ENCODE results near the gene COX6B2. TPM values are rescaled to one million over a fixed set of nuclear protein-coding genes. Genes with fewer than 3 reads are reported as not detected.

COX6B2 gene
- total RNA-seq, 2 experiments from 2014 or later: not detected

GRCh38 chr19:55311797-55312196 is 42.7 kb downstream of the COX6B2 start:
- Histone ChIP-seq H2AFZ (ENCODE audit: low read length) (no peak overlapping the region), H3K36me3 (ENCODE audit: insufficient read depth, low read length) (peaks cover 13% of the 10 kb centered on the region), H4K20me1 (ENCODE audit: insufficient read depth, low read length) (no peaks in the 10 kb centered on the region), H3K9me3 (ENCODE audit: low read length) (no peaks in the 10 kb centered on the region), H3K27ac (ENCODE audit: low read depth, low read length, poor library complexity, severe bottlenecking) (no peak overlapping the region), H3K4me3 (ENCODE audit: low read depth, low read length, poor library complexity, severe bottlenecking) (no peak overlapping the region), H3K4me2 (ENCODE audit: low read length) (no peak overlapping the region), H3K79me2 (ENCODE audit: insufficient read depth, low read depth, low read length) (no peaks in the 10 kb centered on the region), H3K4me1 (ENCODE audit: insufficient read depth, low read length, poor library complexity, severe bottlenecking) (peaks cover 46% of the 10 kb centered on the region), H3K9me2 (ENCODE audit: insufficient read depth, low read length) (no peaks in the 10 kb centered on the region)
- CTCF ChIA-PET (ENCODE audit: unreplicated experiment): no interaction called here
- TF ChIP-seq CTCF (conservative IDR thresholded peaks at IDR 0.05; ENCODE audit: low read length) (no peak), EZH2phosphoT487 (IDR thresholded peaks at IDR 0.05; ENCODE audit: borderline replicate concordance, low read depth, low read length) (no peak)
- no TSS peak for BruUV-seq (replicated peaks)
- intact Hi-C loops (cut with micrococcal nuclease; ENCODE audit: unreplicated experiment): loop anchor here (2.0 kb wide), 1 partner anchor 27 kb away; the partner anchor contains the start of gene KMT5C
- POLR2A ChIA-PET: no interaction called here
- DNase-seq (ENCODE audit: low spot score): no peak

GRCh38 chr19:55311397-55311796 is 43.1 kb downstream of the COX6B2 start:
- ChIA-PET CTCF (ENCODE audit: unreplicated experiment) (no interaction called here), POLR2A (interaction anchor here (1.6 kb wide), 1 partner anchor 28 kb away, joined by 3 read pairs; the partner anchor contains the start of gene KMT5C)
- peak overlapping the region; percentile 77 for H3K27ac ChIP-seq (ENCODE audit: low read depth, low read length, poor library complexity, severe bottlenecking)
- no peaks in the 10 kb centered on the region for H3K79me2 ChIP-seq (ENCODE audit: insufficient read depth, low read depth, low read length)
- H3K9me3 ChIP-seq (ENCODE audit: low read length): no peaks in the 10 kb centered on the region
- no peak overlapping the region for H3K4me3 ChIP-seq (ENCODE audit: low read depth, low read length, poor library complexity, severe bottlenecking)
- TF ChIP-seq CTCF (conservative IDR thresholded peaks at IDR 0.05; ENCODE audit: low read length): no peak
- no peak for TF ChIP-seq EZH2phosphoT487 (IDR thresholded peaks at IDR 0.05; ENCODE audit: borderline replicate concordance, low read depth, low read length)
- no peaks in the 10 kb centered on the region for H3K9me2 ChIP-seq (ENCODE audit: insufficient read depth, low read length)
- H3K4me1 ChIP-seq (ENCODE audit: insufficient read depth, low read length, poor library complexity, severe bottlenecking): peaks cover 50% of the 10 kb centered on the region
- BruUV-seq (replicated peaks): no TSS peak
- DNase-seq (ENCODE audit: low spot score): no peak
- intact Hi-C loops (cut with micrococcal nuclease; ENCODE audit: unreplicated experiment): loop anchor here (2.0 kb wide), 1 partner anchor 27 kb away; the partner anchor contains the start of gene KMT5C
- H3K4me2 ChIP-seq (ENCODE audit: low read length): 0 out of 2 replicates have a peak overlapping the region, but pooled peaks have one; percentile 71
- no peaks in the 10 kb centered on the region for H4K20me1 ChIP-seq (ENCODE audit: insufficient read depth, low read length)
- peaks cover 17% of the 10 kb centered on the region for H3K36me3 ChIP-seq (ENCODE audit: insufficient read depth, low read length)
- no peak overlapping the region for H2AFZ ChIP-seq (ENCODE audit: low read length)

- POLR2A ChIA-PET: interaction anchor here (0.6 to 1.6 kb wide), 3 partner anchors 29 to 54 kb away, joined by 3 read pairs; partner anchors contain the start of genes HSPBP1 and KMT5C
- no peaks in the 10 kb centered on the region for H3K9me2 ChIP-seq (ENCODE audit: insufficient read depth, low read length)
- H3K79me2 ChIP-seq (ENCODE audit: insufficient read depth, low read depth, low read length): no peaks in the 10 kb centered on the region
- DNase-seq (ENCODE audit: low spot score): peak; percentile 53
- H3K9me3 ChIP-seq (ENCODE audit: low read length): no peaks in the 10 kb centered on the region
- H4K20me1 ChIP-seq (ENCODE audit: insufficient read depth, low read length): no peaks in the 10 kb centered on the region
- peaks cover 59% of the 10 kb centered on the region for H3K4me1 ChIP-seq (ENCODE audit: insufficient read depth, low read length, poor library complexity, severe bottlenecking)
- H3K36me3 ChIP-seq (ENCODE audit: insufficient read depth, low read length): peaks cover 26% of the 10 kb centered on the region
- peak overlapping the region; percentile 71 for H3K4me2 ChIP-seq (ENCODE audit: low read length)
- BruUV-seq (replicated peaks): no TSS peak
- no peak for TF ChIP-seq CTCF (conservative IDR thresholded peaks at IDR 0.05; ENCODE audit: low read length)
- peak overlapping the region; percentile 77 for H3K27ac ChIP-seq (ENCODE audit: low read depth, low read length, poor library complexity, severe bottlenecking)
- H2AFZ ChIP-seq (ENCODE audit: low read length): peak overlapping the region; percentile 24; the same call in 1 of the 2 replicates
- intact Hi-C loops (cut with micrococcal nuclease; ENCODE audit: unreplicated experiment): loop anchor here (2.0 kb wide), 1 partner anchor 28 kb away; the partner anchor contains the start of gene KMT5C
- CTCF ChIA-PET (ENCODE audit: unreplicated experiment): no interaction called here
- peak overlapping the region; percentile 64 for H3K4me3 ChIP-seq (ENCODE audit: low read depth, low read length, poor library complexity, severe bottlenecking)
Measured at GRCh38 chr19:55310498-55310897, 44.0 kb downstream of the COX6B2 start.

All from OCI-LY7 (cell line).